RWPE1 (cell line): Measurements from ENCODE around the gene NEAT1.
A peak's percentile ranks its signal among the peaks of the same experiment; 100 is the strongest.
"Not testable (repeated sequence)": the region's sequence is repeated elsewhere in the genome, so short reads cannot be mapped to it uniquely, and the experiment has no call there.

Experiments
- CTCF ChIA-PET: fragments of 350-600 bp; sonication (Branson Sonifier 250); formaldehyde crosslinking; extraction: SDS; loops from one replicate; lab custom pipeline; 2021; lab: Yijun Ruan, JAX
- POLR2A ChIA-PET: fragments of 400-600 bp; formaldehyde crosslinking; extraction: SDS; loops from one replicate; lab custom pipeline; 2020; ENCODE audit warnings: antibody characterized with exemption; ENCODE audit not compliant: low non-redundant PET; lab: Yijun Ruan, JAX
- DNase-seq: peaks from one replicate; pipeline ENCODE4 v3.0.0; 2012; ENCODE audit warnings: low spot score
- H3K27ac ChIP-seq: fragments of 450-650 bp; 2 replicates; pipeline ENCODE4 v1.5.1; 2017
- CTCF ChIP-seq: fragments of 450-650 bp; conservative IDR thresholded peaks from 2 replicates; pipeline ENCODE4 v1.5.1; 2017; ENCODE audit warnings: low read depth, mild to moderate bottlenecking

Gene NEAT1

GRCh38 chr11:65459552-65459951, 37.0 kb downstream of the NEAT1 start:
- TF ChIP-seq CTCF = no peak
- POLR2A ChIA-PET = interaction anchor here (0.5 kb wide), 1 partner anchor 602 kb away, joined by 4 read pairs; no protein-coding TSS in a partner anchor
- H3K27ac ChIP-seq = no peak overlapping the region
- no peak for DNase-seq
- CTCF ChIA-PET = no interaction called here

GRCh38 chr11:65465471-65465870, 42.9 kb downstream of the NEAT1 start:
- ChIA-PET CTCF (interaction anchor here (0.6 kb wide), 1 partner anchor 10 kb away, joined by 4 read pairs; no protein-coding TSS in a partner anchor), POLR2A (interaction anchor here (0.6 kb wide), 2 partner anchors 31 to 34 kb away, joined by 3 read pairs; no protein-coding TSS in a partner anchor)
- not testable (repeated sequence) for H3K27ac ChIP-seq, DNase-seq

- CTCF ChIA-PET = interaction anchor here (0.6 kb wide), 1 partner anchor 21 kb away, joined by 5 read pairs; no protein-coding TSS in a partner anchor
- POLR2A ChIA-PET = interaction anchor here (0.9 kb wide), 1 partner anchor 12 kb away, joined by 6 read pairs; no protein-coding TSS in a partner anchor
- DNase-seq = not testable (repeated sequence)
Observed at GRCh38 chr11:65467306-65467705, 44.7 kb downstream of the NEAT1 start.

GRCh38 chr11:65468874-65469333, 46.3 kb downstream of the NEAT1 start:
- H3K27ac ChIP-seq = peak overlapping the region; percentile 95
- ChIA-PET CTCF (interaction anchor here (0.6 to 1.0 kb wide), 5 partner anchors 19 to 94 kb away, joined by 3 to 4 read pairs (median 3); partner anchors contain the start of gene FRMD8), POLR2A (interaction anchor here (0.7 kb wide), 1 partner anchor 39 kb away, joined by 5 read pairs; no protein-coding TSS in a partner anchor)
- peak; percentile 77 for DNase-seq
- peak; percentile 27; the same call in 1 of the 2 replicates for TF ChIP-seq CTCF

More at GRCh38 chr11:65467306-65467705, 44.7 kb downstream of the NEAT1 start:
- not testable (repeated sequence) for H3K27ac ChIP-seq

- CTCF ChIA-PET = no interaction called here
- TF ChIP-seq CTCF = no peak
- H3K27ac ChIP-seq = peak overlapping the region; percentile 95
- DNase-seq = no peak
- POLR2A ChIA-PET = interaction anchor here (0.6 to 1.0 kb wide), 3 partner anchors 23 to 51 kb away, joined by 3 to 4 read pairs (median 3); no protein-coding TSS in a partner anchor
Observed at GRCh38 chr11:65470433-65471049, 47.9 kb downstream of the NEAT1 start.

GRCh38 chr11:65471447-65471891, 48.9 kb downstream of the NEAT1 start:
- ChIA-PET POLR2A (interaction anchor here (0.5 to 0.8 kb wide), 5 partner anchors 26 to 52 kb away, joined by 3 to 10 read pairs (median 4); partner anchors contain the start of gene MALAT1), CTCF (interaction anchor here (0.6 to 0.8 kb wide), 3 partner anchors 22 to 162 kb away, joined by 3 to 4 read pairs (median 4); no protein-coding TSS in a partner anchor)
- DNase-seq = no peak
- no peak for TF ChIP-seq CTCF
- H3K27ac ChIP-seq = peak overlapping the region; percentile 95

GRCh38 chr11:65472588-65473277, 50.1 kb downstream of the NEAT1 start:
- H3K27ac ChIP-seq = peak overlapping the region; percentile 95
- ChIA-PET CTCF (interaction anchor here (0.6 to 0.7 kb wide), 2 partner anchors 33 to 38 kb away, joined by 5 to 10 read pairs; no protein-coding TSS in a partner anchor), POLR2A (interaction anchor here (1.2 kb wide), 1 partner anchor 21 kb away, joined by 5 read pairs; no protein-coding TSS in a partner anchor)
- DNase-seq = not testable (repeated sequence)
